ENCODE data around the gene ATP8A2. TPM values are rescaled to one million over a fixed set of nuclear protein-coding genes. Genes with fewer than 3 reads are reported as not detected.

The ATP8A2 gene
- total RNA-seq, 1 donor from 2014 or later = 1.3 TPM

DNA sequence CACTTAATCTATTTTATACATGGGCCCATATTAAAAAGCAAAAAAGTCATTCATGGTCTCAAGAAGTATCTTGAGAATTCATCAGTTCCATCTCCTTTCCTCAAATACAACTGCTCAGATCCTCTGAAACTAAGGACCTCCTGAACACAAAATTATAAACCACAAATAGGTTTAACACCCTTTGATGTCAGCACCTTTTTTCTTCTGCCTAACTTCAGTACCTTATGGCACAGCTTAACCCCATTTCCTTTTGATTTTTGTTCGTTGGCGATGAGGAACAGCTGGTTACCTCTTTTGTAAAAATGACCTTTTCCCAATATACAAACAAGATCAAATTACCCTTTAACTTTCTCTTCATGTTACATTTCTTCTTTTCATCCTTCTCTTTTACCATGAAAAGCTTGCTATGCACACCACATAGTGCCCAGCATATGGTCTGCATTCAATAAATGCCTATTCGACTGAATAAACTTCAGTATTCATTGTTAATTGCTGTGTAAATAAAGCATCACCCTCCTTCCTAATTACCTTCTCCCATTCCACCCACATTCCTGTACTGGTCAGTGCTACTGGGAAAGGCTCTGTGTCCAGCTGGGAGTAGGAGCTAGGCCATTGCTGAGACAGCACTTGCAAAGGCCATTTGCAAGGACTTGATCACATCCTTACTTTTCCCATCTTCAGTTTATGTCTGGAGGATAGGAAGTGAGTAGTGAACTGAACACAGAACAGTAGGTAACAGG is 362.1 kb downstream of the ATP8A2 start:
- FAIRE-seq (no peak), DNase-seq (ENCODE audit: low read depth) (peak; percentile 30)
- no peaks in the 10 kb centered on the region for H3K79me2 ChIP-seq (ENCODE audit: insufficient read depth, low read length)
- Mint-ChIP-seq H3K27ac (ENCODE audit: unreplicated experiment) (no peak overlapping the region), H3K4me1 (ENCODE audit: low read depth, unreplicated experiment) (peaks cover 44% of the 10 kb centered on the region), H3K9me3 (ENCODE audit: unreplicated experiment) (no peaks in the 10 kb centered on the region), H3K4me3 (ENCODE audit: unreplicated experiment) (no peak overlapping the region), H3K36me3 (ENCODE audit: low read depth, unreplicated experiment) (no peaks in the 10 kb centered on the region), H3K27me3 (ENCODE audit: low read depth, unreplicated experiment) (peaks cover 3% of the 10 kb centered on the region)
- peaks cover 43% of the 10 kb centered on the region for H3K4me1 ChIP-seq (ENCODE audit: insufficient read depth, low read length)
- TF ChIP-seq EZH2 (IDR thresholded peaks at IDR 0.05; ENCODE audit: insufficient read depth, low read length) = no peak
- TF ChIP-seq, protein P1, sequence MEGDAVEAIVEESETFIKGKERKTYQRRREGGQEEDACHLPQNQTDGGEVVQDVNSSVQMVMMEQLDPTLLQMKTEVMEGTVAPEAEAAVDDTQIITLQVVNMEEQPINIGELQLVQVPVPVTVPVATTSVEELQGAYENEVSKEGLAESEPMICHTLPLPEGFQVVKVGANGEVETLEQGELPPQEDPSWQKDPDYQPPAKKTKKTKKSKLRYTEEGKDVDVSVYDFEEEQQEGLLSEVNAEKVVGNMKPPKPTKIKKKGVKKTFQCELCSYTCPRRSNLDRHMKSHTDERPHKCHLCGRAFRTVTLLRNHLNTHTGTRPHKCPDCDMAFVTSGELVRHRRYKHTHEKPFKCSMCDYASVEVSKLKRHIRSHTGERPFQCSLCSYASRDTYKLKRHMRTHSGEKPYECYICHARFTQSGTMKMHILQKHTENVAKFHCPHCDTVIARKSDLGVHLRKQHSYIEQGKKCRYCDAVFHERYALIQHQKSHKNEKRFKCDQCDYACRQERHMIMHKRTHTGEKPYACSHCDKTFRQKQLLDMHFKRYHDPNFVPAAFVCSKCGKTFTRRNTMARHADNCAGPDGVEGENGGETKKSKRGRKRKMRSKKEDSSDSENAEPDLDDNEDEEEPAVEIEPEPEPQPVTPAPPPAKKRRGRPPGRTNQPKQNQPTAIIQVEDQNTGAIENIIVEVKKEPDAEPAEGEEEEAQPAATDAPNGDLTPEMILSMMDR (IDR thresholded peaks at IDR 0.05; ENCODE audit: insufficient read depth, low read depth, low read length) = no peak
- no peak overlapping the region for H2AFZ ChIP-seq (ENCODE audit: low read depth, low read length)
- no peaks in the 10 kb centered on the region for H3K9me3 ChIP-seq (ENCODE audit: insufficient read depth, low read depth, low read length)
- H3K27ac ChIP-seq (ENCODE audit: low read depth, low read length) = peak overlapping the region; percentile 82
- H3K36me3 ChIP-seq (ENCODE audit: insufficient read depth, low read length) = no peaks in the 10 kb centered on the region
- H3K4me2 ChIP-seq (ENCODE audit: low read length) = peak overlapping the region; percentile 66
- H3K4me3 ChIP-seq (ENCODE audit: insufficient read depth, low read depth, low read length) = no peak overlapping the region
- H4K20me1 ChIP-seq (ENCODE audit: insufficient read depth, low read length) = no peaks in the 10 kb centered on the region
- peak overlapping the region; percentile 48 for H3K9ac ChIP-seq (ENCODE audit: low read length)
- no peaks in the 10 kb centered on the region for H3K27me3 ChIP-seq (ENCODE audit: insufficient read depth, low read length)

DNA sequence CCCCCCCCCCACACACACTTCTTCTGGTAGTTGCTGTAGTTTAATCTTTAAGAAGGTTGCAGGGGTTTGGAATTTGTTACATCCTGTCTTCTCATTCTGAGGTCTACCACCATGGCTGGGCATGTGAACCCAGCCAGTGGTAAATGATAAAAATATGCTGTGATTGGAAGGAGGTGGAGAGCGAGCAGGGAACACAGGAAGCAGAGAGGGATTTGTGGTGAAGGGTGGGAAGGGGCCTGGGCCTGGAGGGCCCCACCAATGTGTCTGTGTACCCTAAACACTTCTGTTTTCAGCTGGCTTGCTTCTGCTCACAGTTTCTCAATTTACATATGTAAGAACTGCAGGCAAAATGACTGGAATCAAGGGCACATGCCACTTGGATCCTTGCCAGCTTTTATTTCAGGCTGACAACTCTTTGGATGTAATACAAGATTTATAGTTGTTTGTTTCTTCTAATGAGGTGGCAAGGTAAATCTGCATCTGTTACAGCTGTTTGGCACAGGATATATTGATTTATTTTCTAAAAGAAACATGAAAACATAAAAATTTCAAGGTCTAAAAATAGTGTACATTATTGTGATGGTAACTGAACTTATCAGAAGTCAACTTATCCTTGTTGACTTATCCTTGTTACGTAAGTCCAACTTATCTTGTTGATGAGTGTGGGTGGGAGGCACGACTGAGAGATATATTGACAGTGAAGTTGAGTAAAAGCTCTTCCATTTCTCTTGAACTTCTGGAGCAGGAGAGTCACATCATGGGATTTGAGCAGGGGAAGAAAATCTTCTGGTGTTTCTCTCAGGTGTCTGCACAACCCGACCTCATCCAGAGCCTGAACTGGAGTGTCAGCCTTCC is 366.8 kb downstream of the ATP8A2 start:
- H3K79me2 ChIP-seq (ENCODE audit: insufficient read depth, low read length) = no peaks in the 10 kb centered on the region
- DNase-seq (ENCODE audit: low read depth) (peak; percentile 70), FAIRE-seq (no peak)
- peak overlapping the region; percentile 40 for H3K4me3 Mint-ChIP-seq (ENCODE audit: unreplicated experiment)
- TF ChIP-seq, protein P1 (IDR thresholded peaks at IDR 0.05; ENCODE audit: insufficient read depth, low read depth, low read length) = no peak
- TF ChIP-seq EZH2 (IDR thresholded peaks at IDR 0.05; ENCODE audit: insufficient read depth, low read length) = no peak
- no peaks in the 10 kb centered on the region for H3K9me3 ChIP-seq (ENCODE audit: insufficient read depth, low read depth, low read length)
- peak overlapping the region; percentile 81 for H3K27ac ChIP-seq (ENCODE audit: low read depth, low read length)
- H2AFZ ChIP-seq (ENCODE audit: low read depth, low read length) = peak overlapping the region; percentile 18
- peaks cover 26% of the 10 kb centered on the region for H3K4me1 Mint-ChIP-seq (ENCODE audit: low read depth, unreplicated experiment)
- peak overlapping the region; percentile 95 for H3K27ac Mint-ChIP-seq (ENCODE audit: unreplicated experiment)
- H3K4me1 ChIP-seq (ENCODE audit: insufficient read depth, low read length) = peaks cover 23% of the 10 kb centered on the region
- H3K36me3 ChIP-seq (ENCODE audit: insufficient read depth, low read length) = no peaks in the 10 kb centered on the region
- H3K4me2 ChIP-seq (ENCODE audit: low read length) = peak overlapping the region; percentile 78
- H3K4me3 ChIP-seq (ENCODE audit: insufficient read depth, low read depth, low read length) = peak overlapping the region; percentile 19
- no peaks in the 10 kb centered on the region for H3K36me3 Mint-ChIP-seq (ENCODE audit: low read depth, unreplicated experiment)
- no peaks in the 10 kb centered on the region for H4K20me1 ChIP-seq (ENCODE audit: insufficient read depth, low read length)
- H3K9me3 Mint-ChIP-seq (ENCODE audit: unreplicated experiment) = peaks cover 2% of the 10 kb centered on the region
- no peaks in the 10 kb centered on the region for H3K27me3 ChIP-seq (ENCODE audit: insufficient read depth, low read length)
- peak overlapping the region; percentile 61 for H3K9ac ChIP-seq (ENCODE audit: low read length)
- no peaks in the 10 kb centered on the region for H3K27me3 Mint-ChIP-seq (ENCODE audit: low read depth, unreplicated experiment)

Measured in astrocyte (in vitro differentiated cells and primary cell).